SK-N-MC (cell line): Measurements from ENCODE around the gene STON1.

Experiments used
- EZH2 ChIP-seq: fragments of 200-600 bp; sonication (generic); IDR thresholded peaks from one replicate; pipeline ENCODE4 v1.6.1; 2017; ENCODE audit warnings: antibody characterized with exemption
- POLR2AphosphoS5 ChIP-seq: IDR thresholded peaks from 2 replicates; pipeline ENCODE4 v1.6.1; 2012; ENCODE audit warnings: mild to moderate bottlenecking, low read depth, low read length, borderline replicate concordance

- TF ChIP-seq POLR2AphosphoS5, result no peak
- TF ChIP-seq EZH2, result no peak
These were observed 13.9 kb downstream of the STON1 start for GRCh38 chr2:48543895-48544294.
